ENCODE data around the gene SMARCB1.
A peak's percentile ranks its signal among the peaks of the same experiment; 100 is the strongest.

Gene SMARCB1

GRCh38 chr22:23767303-23767672 lies 19.5 kb upstream of the SMARCB1 start:
- no peak for ATAC-seq (replicated peaks; ENCODE audit: extremely low read depth, poor library complexity, severe bottlenecking)
- peaks cover 33% of the 10 kb centered on the region for H3K4me1 Mint-ChIP-seq
- H3K27me3 Mint-ChIP-seq, result no peaks in the 10 kb centered on the region
- peaks cover 10% of the 10 kb centered on the region for H3K36me3 Mint-ChIP-seq (ENCODE audit: insufficient read depth)
- H3K27ac Mint-ChIP-seq (ENCODE audit: low read depth), result no peak overlapping the region
- H3K4me3 Mint-ChIP-seq, result peak overlapping the region; percentile 81
- no peaks in the 10 kb centered on the region for H3K9me3 Mint-ChIP-seq
- no peak for DNase-seq (ENCODE audit: low spot score in 2 of 2)

GRCh38 chr22:23767673-23768548 lies 18.9 kb upstream of the SMARCB1 start, which contains the start of gene CHCHD10:
Gene CHCHD10, minus strand, starts transcription at chr22:23767972. Its CDS starts 98 bp downstream, at chr22:23767874.
- H3K4me3 Mint-ChIP-seq, result peak within 1 kb of the TSS; percentile 81
- DNase-seq (ENCODE audit: low spot score in 2 of 2) (peak; percentile 56 to 65), ATAC-seq (replicated peaks; ENCODE audit: extremely low read depth, poor library complexity, severe bottlenecking) (peak; percentile 67)
- H3K4me1 Mint-ChIP-seq, result peaks cover 29% of the 10 kb centered on the region
- H3K27me3 Mint-ChIP-seq, result no peaks in the 10 kb centered on the region
- no peaks in the 10 kb centered on the region for H3K9me3 Mint-ChIP-seq
- no peak within 1 kb of the TSS for H3K27ac Mint-ChIP-seq (ENCODE audit: low read depth)
- H3K36me3 Mint-ChIP-seq (ENCODE audit: insufficient read depth), result peaks cover 9% of the 10 kb centered on the region

- H3K27me3 Mint-ChIP-seq, result no peaks in the 10 kb centered on the region
- peak overlapping the region; percentile 81 for H3K4me3 Mint-ChIP-seq
- no peak for ATAC-seq (replicated peaks; ENCODE audit: extremely low read depth, poor library complexity, severe bottlenecking)
- H3K9me3 Mint-ChIP-seq, result no peaks in the 10 kb centered on the region
- H3K4me1 Mint-ChIP-seq, result peaks cover 19% of the 10 kb centered on the region
- H3K27ac Mint-ChIP-seq (ENCODE audit: low read depth), result no peak overlapping the region
- DNase-seq (ENCODE audit: low spot score in 2 of 2), result no peak
- peaks cover 6% of the 10 kb centered on the region for H3K36me3 Mint-ChIP-seq (ENCODE audit: insufficient read depth)
Measured at GRCh38 chr22:23769321-23769965, 17.3 kb upstream of the SMARCB1 start.

GRCh38 chr22:23772315-23772648 lies 14.5 kb upstream of the SMARCB1 start:
- Mint-ChIP-seq H3K36me3 (ENCODE audit: insufficient read depth) (peaks cover 4% of the 10 kb centered on the region), H3K9me3 (no peaks in the 10 kb centered on the region), H3K27me3 (no peaks in the 10 kb centered on the region), H3K27ac (ENCODE audit: low read depth) (no peak overlapping the region), H3K4me1 (peaks cover 9% of the 10 kb centered on the region), H3K4me3 (peak overlapping the region; percentile 56)
- ATAC-seq (replicated peaks; ENCODE audit: extremely low read depth, poor library complexity, severe bottlenecking) (no peak), DNase-seq (ENCODE audit: low spot score in 2 of 2) (no peak)

GRCh38 chr22:23772649-23773473 lies 13.9 kb upstream of the SMARCB1 start, which contains the start of gene MMP11:
Gene MMP11, plus strand, starts transcription at chr22:23772849. Its CDS starts 22 bp downstream, at chr22:23772871.
- peaks cover 9% of the 10 kb centered on the region for H3K4me1 Mint-ChIP-seq

GRCh38 chr22:23773483-23774113 lies 13.2 kb upstream of the SMARCB1 start:
- ATAC-seq (replicated peaks; ENCODE audit: extremely low read depth, poor library complexity, severe bottlenecking) (no peak), DNase-seq (ENCODE audit: low spot score in 2 of 2) (no peak)
- Mint-ChIP-seq H3K27me3 (no peaks in the 10 kb centered on the region), H3K36me3 (ENCODE audit: insufficient read depth) (peaks cover 4% of the 10 kb centered on the region), H3K9me3 (no peaks in the 10 kb centered on the region), H3K27ac (ENCODE audit: low read depth) (peak overlapping the region; percentile 5), H3K4me3 (no peak overlapping the region), H3K4me1 (peaks cover 9% of the 10 kb centered on the region)

More at GRCh38 chr22:23772649-23773473, 13.9 kb upstream of the SMARCB1 start, which contains the start of gene MMP11:
- Mint-ChIP-seq H3K4me3 (peak within 1 kb of the TSS; percentile 56), H3K27ac (ENCODE audit: low read depth) (peak within 1 kb of the TSS; percentile 5), H3K9me3 (no peaks in the 10 kb centered on the region), H3K36me3 (ENCODE audit: insufficient read depth) (peaks cover 4% of the 10 kb centered on the region), H3K27me3 (no peaks in the 10 kb centered on the region)
- peak; percentile 57 for ATAC-seq (replicated peaks; ENCODE audit: extremely low read depth, poor library complexity, severe bottlenecking)
- DNase-seq (ENCODE audit: low spot score in 2 of 2), result no peak

- Mint-ChIP-seq H3K27ac (ENCODE audit: low read depth) (no peak overlapping the region), H3K4me1 (peaks cover 9% of the 10 kb centered on the region), H3K27me3 (no peaks in the 10 kb centered on the region), H3K9me3 (no peaks in the 10 kb centered on the region), H3K4me3 (peak overlapping the region; percentile 56), H3K36me3 (ENCODE audit: insufficient read depth) (peaks cover 4% of the 10 kb centered on the region)
- DNase-seq (ENCODE audit: low spot score in 2 of 2) (no peak), ATAC-seq (replicated peaks; ENCODE audit: extremely low read depth, poor library complexity, severe bottlenecking) (no peak)
Measured at GRCh38 chr22:23774114-23774921, 12.4 kb upstream of the SMARCB1 start.

- Mint-ChIP-seq H3K4me3 (peak overlapping the region; percentile 56), H3K27me3 (no peaks in the 10 kb centered on the region), H3K27ac (ENCODE audit: low read depth) (no peak overlapping the region), H3K36me3 (ENCODE audit: insufficient read depth) (peaks cover 2% of the 10 kb centered on the region), H3K9me3 (no peaks in the 10 kb centered on the region), H3K4me1 (peaks cover 9% of the 10 kb centered on the region)
- ATAC-seq (replicated peaks; ENCODE audit: extremely low read depth, poor library complexity, severe bottlenecking) (no peak), DNase-seq (ENCODE audit: low spot score in 2 of 2) (no peak)
Measured at GRCh38 chr22:23774922-23775436, 11.8 kb upstream of the SMARCB1 start.

- ATAC-seq (replicated peaks; ENCODE audit: extremely low read depth, poor library complexity, severe bottlenecking), result no peak
Measured at GRCh38 chr22:23775779-23776375, 10.9 kb upstream of the SMARCB1 start.

GRCh38 chr22:23777776-23778576 lies 8.8 kb upstream of the SMARCB1 start:
- no peak overlapping the region for H3K27ac Mint-ChIP-seq (ENCODE audit: low read depth)

More at GRCh38 chr22:23775779-23776375, 10.9 kb upstream of the SMARCB1 start:
- Mint-ChIP-seq H3K4me3 (no peak overlapping the region), H3K4me1 (peaks cover 8% of the 10 kb centered on the region), H3K36me3 (ENCODE audit: insufficient read depth) (peaks cover 2% of the 10 kb centered on the region), H3K27ac (ENCODE audit: low read depth) (no peak overlapping the region), H3K27me3 (no peaks in the 10 kb centered on the region), H3K9me3 (no peaks in the 10 kb centered on the region)
- DNase-seq (ENCODE audit: low spot score in 2 of 2), result no peak

More at GRCh38 chr22:23777776-23778576, 8.8 kb upstream of the SMARCB1 start:
- DNase-seq (ENCODE audit: low spot score in 2 of 2) (no peak), ATAC-seq (replicated peaks; ENCODE audit: extremely low read depth, poor library complexity, severe bottlenecking) (no peak)
- H3K4me1 Mint-ChIP-seq, result no peaks in the 10 kb centered on the region
- H3K36me3 Mint-ChIP-seq (ENCODE audit: insufficient read depth), result no peaks in the 10 kb centered on the region
- no peaks in the 10 kb centered on the region for H3K9me3 Mint-ChIP-seq
- no peaks in the 10 kb centered on the region for H3K27me3 Mint-ChIP-seq
- H3K4me3 Mint-ChIP-seq, result no peak overlapping the region
